Spleen (tissue), 11 donors: ENCODE results near the gene HMX1. TPM values are rescaled to one million over a fixed set of nuclear protein-coding genes. Genes with fewer than 3 reads are reported as not detected.

ENCODE experiments used
- DNase-seq: peaks from one replicate; pipeline ENCODE4 v3.0.0-alpha.2; 2020
- H3K27ac ChIP-seq, 8 donors: fragments of 200-600 bp; sonication (generic) in 7 of 8; 1 replicate in 4 of 8; 2 replicates in 4 of 8; pipeline versions ENCODE4 v1.5.0 to v1.8.0; 2016 to 2021; ENCODE audit warnings: inconsistent platforms in 4 of 8, mild to moderate bottlenecking in 4 of 8, moderate library complexity in 1 of 8
- H3K27me3 ChIP-seq, 7 donors: fragments of 200-600 bp; sonication (generic) in 6 of 7; replicated peaks in 1 of 7; 1 replicate in 4 of 7; 2 replicates in 3 of 7; pipeline versions ENCODE4 v1.5.0 to v1.8.0; 2016 to 2021; ENCODE audit warnings: inconsistent platforms in 3 of 7, mild to moderate bottlenecking in 1 of 7
- H3K36me3 ChIP-seq, 6 donors: fragments of 200-600 bp; sonication (generic) in 5 of 6; 1 replicate in 4 of 6; 2 replicates in 2 of 6; pipeline versions ENCODE4 v1.5.0 to v1.8.0; 2016 to 2021; ENCODE audit warnings: inconsistent platforms in 2 of 6
- H3K4me1 ChIP-seq, 6 donors: fragments of 200-600 bp; sonication (generic) in 5 of 6; 1 replicate in 3 of 6; 2 replicates in 3 of 6; pipeline versions ENCODE4 v1.5.0 to v1.8.0; 2016 to 2021; ENCODE audit warnings: inconsistent platforms in 3 of 6
- H3K4me3 ChIP-seq, 8 donors: fragments of 200-600 bp; sonication (generic) in 7 of 8; 1 replicate in 4 of 8; 2 replicates in 4 of 8; pipeline versions ENCODE4 v1.5.0 to v1.8.0; 2016 to 2021; ENCODE audit warnings: inconsistent platforms in 4 of 8, mild to moderate bottlenecking in 4 of 8, moderate library complexity in 2 of 8
- H3K9me3 ChIP-seq, 8 donors: fragments of 200-600 bp; sonication (generic) in 7 of 8; 1 replicate in 4 of 8; 2 replicates in 4 of 8; pipeline versions ENCODE4 v1.5.0 to v1.8.0; 2016 to 2021; ENCODE audit warnings: inconsistent platforms in 4 of 8
- CTCF ChIP-seq, 11 experiments: fragments of 200-600 bp in 7 of 11; fragments of 450-650 bp in 4 of 11; sonication (generic) in 4 of 11; IDR thresholded peaks in 8 of 11; conservative IDR thresholded peaks in 3 of 11; 1 replicate in 7 of 11; 2 replicates in 4 of 11; pipeline versions ENCODE4 v1.4.0 to v1.8.0; 2016 to 2021; ENCODE audit warnings: antibody characterized with exemption in 11 of 11, inconsistent platforms in 4 of 11, mild to moderate bottlenecking in 1 of 11
- POLR2A ChIP-seq, 3 donors: fragments of 450-650 bp; IDR thresholded peaks; one replicate each; pipeline ENCODE4 v1.5.1; 2017; ENCODE audit warnings: antibody characterized with exemption in 3 of 3, mild to moderate bottlenecking in 1 of 3
- POLR2AphosphoS5 ChIP-seq, 3 donors: sonication (generic); formaldehyde crosslinking; IDR thresholded peaks; one replicate each; pipeline ENCODE4 v1.5.1; 2017; ENCODE audit warnings: antibody characterized with exemption in 3 of 3
- WGBS, 5 donors: extraction: QIAGEN DNeasy Blood & Tissue Kit in 3 of 5; methylation state at CpG; one replicate each; pipeline versions ENCODE4 v1.1.5 to v1.1.7; 2013 to 2018; 5-methylcytosine and 5-hydroxymethylcytosine counted together
- intact Hi-C: fragments of 100-400 bp; cut with DNase I; formaldehyde crosslinking; loops from one replicate; pipeline ENCODE4 v1.15.0; 2023; ENCODE audit warnings: low total_unique reads
- polyA plus RNA-seq, 3 donors: library from polyadenylated mRNA; stranded (reverse); fragments of 200-250 nt; gene quantifications; one replicate each; pipeline ENCODE4 v1.2.1, GENCODE V29; 2013
- total RNA-seq, 7 donors: library from RNA; depleted of rRNA in 3 of 7; stranded (reverse); fragments of >200 nt in 3 of 7; fragmentation: NEBNext Ultra II Directional in 4 of 7; extraction: Animal tissue kit (Norgen Biotek cat#: 25700) in 4 of 7; gene quantifications; one replicate each; pipeline versions ENCODE4 v1.1.0 to v1.2.1, GENCODE V29; 2016 to 2021
- donor health status: healthy with polysubstance abuse.
- donor health status: DM: no; HTN: no; CAD: no; lungs with moderate emphysema.
- donor health status: DM: no; HTN: no; CAD: no.
- donor health status: Bipolar disorder and iron deficiency.
- donor health status: healthy.
- donor health status: DM: no; HTN: no; CAD: no.
- donor health status: DM: yes; HTN: yes; CAD: no.

Gene HMX1
- total and polyA plus RNA-seq, 10 donors, result not detected

GRCh38 chr4:8838961-8839431 lies 32.6 kb downstream of the HMX1 start:
- TF ChIP-seq CTCF (IDR thresholded peaks at IDR 0.05 in 8 of 11, conservative IDR thresholded peaks at IDR 0.05 in 3 of 11) (no peak), POLR2A (IDR thresholded peaks at IDR 0.05) (no peak), POLR2AphosphoS5 (IDR thresholded peaks at IDR 0.05) (no peak)
- WGBS, 5 donors, result 82 to 89% (median 84%) methylated on average over 21 to 22 of the region's 22 CpGs

GRCh38 chr4:8838296-8838960 lies 33.2 kb downstream of the HMX1 start:
- intact Hi-C loops, result no loop called here
- WGBS, 5 donors, result 77 to 86% (median 81%) methylated on average over 7 to 12 of the region's 12 CpGs
- no peak for TF ChIP-seq CTCF (IDR thresholded peaks at IDR 0.05 in 8 of 11, conservative IDR thresholded peaks at IDR 0.05 in 3 of 11)
- TF ChIP-seq POLR2AphosphoS5 (IDR thresholded peaks at IDR 0.05), result no peak
- no peak for TF ChIP-seq POLR2A (IDR thresholded peaks at IDR 0.05)
- peaks cover 0 to 48% (median 0%) of the 10 kb centered on the region in 7 donors for H3K27me3 ChIP-seq
- H3K27ac ChIP-seq, result no peak overlapping the region
- no peak for DNase-seq
- no peaks in the 10 kb centered on the region for H3K4me1 ChIP-seq
- peaks cover 0 to 9% (median 2%) of the 10 kb centered on the region in 8 donors for H3K9me3 ChIP-seq
- no peaks in the 10 kb centered on the region for H3K36me3 ChIP-seq
- no peak overlapping the region for H3K4me3 ChIP-seq

More at GRCh38 chr4:8838961-8839431, 32.6 kb downstream of the HMX1 start:
- Histone ChIP-seq H3K4me1 (no peaks in the 10 kb centered on the region), H3K9me3 (peaks cover 0 to 15% (median 7%) of the 10 kb centered on the region in 8 donors), H3K27ac (no peak overlapping the region), H3K4me3 (no peak overlapping the region), H3K36me3 (no peaks in the 10 kb centered on the region), H3K27me3 (peaks cover 0 to 43% (median 0%) of the 10 kb centered on the region in 7 donors)
- intact Hi-C loops, result no loop called here
- no peak for DNase-seq

- WGBS, 5 donors, result 76 to 91% (median 80%) methylated on average over 18 to 19 of the region's 19 CpGs
- Histone ChIP-seq H3K9me3 (no peaks in the 10 kb centered on the region), H3K27me3 (peaks cover 0 to 55% (median 0%) of the 10 kb centered on the region in 7 donors), H3K4me3 (no peak overlapping the region), H3K4me1 (no peaks in the 10 kb centered on the region), H3K36me3 (no peaks in the 10 kb centered on the region), H3K27ac (no peak overlapping the region)
- intact Hi-C loops, result no loop called here
- DNase-seq, result peak; percentile 66
- TF ChIP-seq POLR2AphosphoS5 (IDR thresholded peaks at IDR 0.05), result no peak
- no peak for TF ChIP-seq POLR2A (IDR thresholded peaks at IDR 0.05)
- TF ChIP-seq CTCF (IDR thresholded peaks at IDR 0.05 in 8 of 11, conservative IDR thresholded peaks at IDR 0.05 in 3 of 11), result no peak
Measured at GRCh38 chr4:8837181-8837841, 34.3 kb downstream of the HMX1 start.

GRCh38 chr4:8836664-8837171 lies 34.9 kb downstream of the HMX1 start:
- Histone ChIP-seq H3K4me3 (no peak overlapping the region), H3K27ac (no peak overlapping the region), H3K36me3 (no peaks in the 10 kb centered on the region), H3K27me3 (peaks cover 0 to 61% (median 0%) of the 10 kb centered on the region in 7 donors), H3K4me1 (no peaks in the 10 kb centered on the region), H3K9me3 (no peaks in the 10 kb centered on the region)
- 87 to 93% (median 90%) methylated on average over 18 of the region's 18 CpGs for WGBS, 5 donors
- DNase-seq, result no peak
- TF ChIP-seq POLR2AphosphoS5 (IDR thresholded peaks at IDR 0.05) (no peak), POLR2A (IDR thresholded peaks at IDR 0.05) (no peak), CTCF (IDR thresholded peaks at IDR 0.05 in 8 of 11, conservative IDR thresholded peaks at IDR 0.05 in 3 of 11) (no peak)
- intact Hi-C loops, result no loop called here
